HepG2 (cell line): ENCODE data around the gene UNC93A. TPM values are rescaled to one million over a fixed set of nuclear protein-coding genes. Genes with fewer than 3 reads are reported as not detected.

ENCODE experiments used
- ATAC-seq: fragments of 200-7000 bp; cut with Tn5 transposase; 3 replicates; pipeline ENCODE4 v1.9.1; 2020; ENCODE audit warnings: mild to moderate bottlenecking, moderate library complexity
- BruUV-seq: library from RNA; stranded (reverse); fragments of 400-500 nt; replicated peaks from 2 replicates; lab custom pipeline; 2021; lab: Mats Ljungman, UMichigan
- CTCF ChIA-PET: fragments of 300-600 bp; formaldehyde crosslinking; extraction: SDS; loops from one replicate; lab custom pipeline; 2021; ENCODE audit warnings: low total read pairs, inconsistent platforms, low intra/inter-chr PET ratio; lab: Yijun Ruan, JAX
- POLR2A ChIA-PET: fragments of 350-600 bp; sonication (Branson Sonifier 250); formaldehyde crosslinking; loops from one replicate; lab custom pipeline; 2020; ENCODE audit warnings: antibody characterized with exemption, inconsistent platforms; lab: Yijun Ruan, JAX
- DNase-seq: peaks from one replicate; pipeline ENCODE4 v3.0.0-alpha.2; 2015; ENCODE audit warnings: low spot score
- FAIRE-seq: peaks from 3 replicates; lab custom pipeline; 2011; peaks lifted over from hg19 to GRCh38; lab: Jason Lieb, UNC
- H2AFZ ChIP-seq: one replicate; pipeline ENCODE4 v1.6.1; 2011; ENCODE audit warnings: low read length, inconsistent platforms
- H3K27ac ChIP-seq: fragments of 300-600 bp; 3 replicates; pipeline ENCODE4 v1.8.0; 2011; ENCODE audit warnings: mixed run types, mild to moderate bottlenecking, mixed read lengths, low read length, inconsistent platforms; ENCODE audit not compliant: insufficient read depth; ENCODE audit errors: extremely low read length
- H3K27me3 ChIP-seq, 2 experiments: fragments of 200-600 bp in 1 of 2; 2 replicates in 1 of 2; 3 replicates in 1 of 2; pipeline versions ENCODE4 v1.6.0 to v1.8.0; 2011; ENCODE audit warnings: low read length in 2 of 2, mild to moderate bottlenecking in 2 of 2, moderate library complexity in 2 of 2, inconsistent platforms in 1 of 2; ENCODE audit not compliant: insufficient read depth in 2 of 2, control insufficient read depth in 1 of 2
- H3K36me3 ChIP-seq, 2 experiments: fragments of 200-600 bp in 1 of 2; replicated peaks in 1 of 2; 2 replicates in 1 of 2; 3 replicates in 1 of 2; pipeline versions ENCODE4 v1.5.1 to v1.8.0; 2011; ENCODE audit warnings: low read length in 2 of 2, inconsistent platforms in 1 of 2; ENCODE audit not compliant: insufficient read depth in 2 of 2, control insufficient read depth in 1 of 2
- H3K4me1 ChIP-seq: 2 replicates; pipeline ENCODE4 v1.5.1; 2012; ENCODE audit warnings: low read length, inconsistent platforms; ENCODE audit not compliant: insufficient read depth
- H3K4me2 ChIP-seq: 2 replicates; pipeline ENCODE4 v1.6.0; 2011; ENCODE audit warnings: low read depth, low read length, inconsistent platforms
- H3K4me3 ChIP-seq, 3 experiments: fragments of 200-600 bp in 1 of 3; sonication (generic), shearing (Covaris generic) in 1 of 3; replicated peaks in 1 of 3; 2 replicates each; pipeline ENCODE4 v1.5.1; 2011 to 2016; ENCODE audit warnings: low read length in 3 of 3, inconsistent platforms in 2 of 3, low read depth in 2 of 3, mild to moderate bottlenecking in 2 of 3, control low read depth in 1 of 3, mixed read lengths in 1 of 3; ENCODE audit not compliant: insufficient read depth in 1 of 3
- H3K79me2 ChIP-seq: one replicate; pipeline ENCODE4 v1.6.1; 2011; ENCODE audit warnings: low read length, inconsistent platforms; ENCODE audit not compliant: insufficient read depth
- H3K9ac ChIP-seq: 2 replicates; pipeline ENCODE4 v1.6.0; 2011; ENCODE audit warnings: mild to moderate bottlenecking, low read depth, low read length, inconsistent platforms; ENCODE audit not compliant: insufficient read depth
- H3K9me3 ChIP-seq: 2 replicates; pipeline ENCODE4 v1.5.1; 2012; ENCODE audit warnings: mild to moderate bottlenecking, low read length
- H4K20me1 ChIP-seq: 2 replicates; pipeline ENCODE4 v1.6.0; 2011; ENCODE audit warnings: inconsistent platforms, mild to moderate bottlenecking, low read length, moderate library complexity; ENCODE audit not compliant: insufficient read depth
- FIP1L1 ChIP-seq: fragments of 200-400 bp; formaldehyde crosslinking; IDR thresholded peaks from 2 replicates; pipeline ENCODE4 v1.6.1; 2018; ENCODE audit warnings: low read depth, mild to moderate bottlenecking, low read length, moderate library complexity, borderline replicate concordance; ENCODE audit not compliant: insufficient read depth
- GMEB2 ChIP-seq: IDR thresholded peaks from 2 replicates; pipeline ENCODE4 v1.6.1; 2016; ENCODE audit warnings: missing biosample characterization, missing genetic modification reagents, low read depth
- HNRNPUL1 ChIP-seq: fragments of 200-400 bp; formaldehyde crosslinking; IDR thresholded peaks from 2 replicates; pipeline ENCODE4 v1.6.1; 2017; ENCODE audit warnings: low read depth, mild to moderate bottlenecking, low read length, moderate library complexity
- KLF16 ChIP-seq, 2 experiments: sonication (generic) in 1 of 2; formaldehyde crosslinking in 1 of 2; IDR thresholded peaks; 2 replicates each; pipeline versions ENCODE4 v1.6.1 to v1.8.0; 2016 to 2023; ENCODE audit warnings: missing genetic modification reagents in 2 of 2, missing compliant biosample characterization in 1 of 2
- ZNF407 ChIP-seq: sonication (generic); formaldehyde crosslinking; IDR thresholded peaks from one replicate; pipeline ENCODE4 v1.5.1; 2020; ENCODE audit warnings: mild to moderate bottlenecking, missing genetic modification reagents; ENCODE audit errors: not compliant biosample characterization
- ZNF501 ChIP-seq: sonication (generic); formaldehyde crosslinking; IDR thresholded peaks from 2 replicates; pipeline ENCODE4 v1.5.1; 2020; ENCODE audit warnings: mild to moderate bottlenecking, moderate library complexity, missing genetic modification reagents
- ZNF552 ChIP-seq: sonication (generic); formaldehyde crosslinking; IDR thresholded peaks from 2 replicates; pipeline ENCODE4 v1.9.0; 2022; ENCODE audit warnings: missing genetic modification reagents, mild to moderate bottlenecking, borderline replicate concordance
- ZXDC ChIP-seq: sonication (generic); formaldehyde crosslinking; IDR thresholded peaks from 2 replicates; pipeline ENCODE4 v1.5.0; 2020; ENCODE audit warnings: mild to moderate bottlenecking, missing genetic modification reagents
- WGBS: methylation state at CpG from one replicate; pipeline ENCODE4 v1.1.6; 2017; ENCODE audit warnings: low lambda C conversion rate; 5-methylcytosine and 5-hydroxymethylcytosine counted together
- in situ Hi-C: cut with HindIII; loops from 2 replicates; pipeline ENCODE4 v1.10.0; 2017; ENCODE audit warnings: low pct_unique_long_range_greater_than_20kb; ENCODE audit not compliant: extremely low pct_ligation_motif_present
- intact Hi-C: fragments of 100-400 bp; cut with micrococcal nuclease; formaldehyde crosslinking; loops from one replicate; pipeline ENCODE4 v1.10.0; 2022; ENCODE audit not compliant: unreplicated experiment
- polyA plus RNA-seq, 8 experiments: library from polyadenylated mRNA; depleted of rRNA in 3 of 8; stranded (reverse) in 7 of 8; unstranded in 1 of 8; fragments of >200 nt; fragmentation: Illumina TruSeq in 4 of 8; extraction: Trizol in 4 of 8; gene quantifications; 2 replicates each; pipeline versions ENCODE4 v1.2.1 to v1.2.3, GENCODE V29; 2011 to 2016; ENCODE audit warnings: low read depth in 4 of 8, missing spikeins in 1 of 8, mixed read lengths in 1 of 8; ENCODE audit not compliant: insufficient read depth in 1 of 8
- total RNA-seq, 5 experiments: library from RNA; depleted of rRNA; stranded (reverse); fragments of >200 nt; fragmentation: Illumina TruSeq; extraction: Trizol; gene quantifications; 2 replicates each; pipeline ENCODE4 v1.2.3, GENCODE V29; 2016; ENCODE audit warnings: low read depth in 1 of 5

Gene UNC93A
- total and polyA plus RNA-seq, 2 of the 13 experiments (the other 11 are each of a cell fraction or from before 2014, with no cell fraction given): 11.0 to 42.7 TPM

GRCh38 chr6:167285077-167285770 lies 5.9 kb upstream of the UNC93A start:
- DNase-seq (no peak), ATAC-seq (no peak), FAIRE-seq (no peak)
- ChIA-PET CTCF (no interaction called here), POLR2A (interaction anchor here (0.7 to 4.5 kb wide), 6 partner anchors 13 to 65 kb away, joined by 3 to 33 read pairs (median 4); no protein-coding TSS in a partner anchor)
- 83% methylated on average over 11 of the region's 15 CpGs for WGBS
- Histone ChIP-seq H3K4me1 (peaks cover 92% of the 10 kb centered on the region), H3K79me2 (no peaks in the 10 kb centered on the region), H3K36me3 (no peaks in the 10 kb centered on the region), H4K20me1 (no peaks in the 10 kb centered on the region), H2AFZ (no peak overlapping the region), H3K27me3 (no peaks in the 10 kb centered on the region), H3K9me3 (no peaks in the 10 kb centered on the region), H3K4me3 (no peak overlapping the region), H3K27ac (no peak overlapping the region), H3K4me2 (no peak overlapping the region), H3K9ac (no peak overlapping the region)
- BruUV-seq: no TSS peak
- in situ Hi-C loops (no loop called here), intact Hi-C loops (no loop called here)
- TF ChIP-seq KLF16 (CRISPR knock-in tag; IDR thresholded peaks at IDR 0.05): no peak
- TF ChIP-seq ZNF501 (CRISPR knock-in tag): no peak
- no peak for TF ChIP-seq ZNF552 (CRISPR knock-in tag)
- no peak for TF ChIP-seq GMEB2 (CRISPR knock-in tag)
- TF ChIP-seq HNRNPUL1: no peak
- no peak for TF ChIP-seq FIP1L1
- no peak for TF ChIP-seq ZXDC
- TF ChIP-seq ZNF407 (CRISPR knock-in tag): no peak
